Posterior vena cava (tissue), 2 donors: ENCODE data around the gene SLC9A1. TPM values are rescaled to one million over a fixed set of nuclear protein-coding genes. Genes with fewer than 3 reads are reported as not detected.
"Not testable (repeated sequence)": the region's sequence is repeated elsewhere in the genome, so short reads cannot be mapped to it uniquely, and the experiment has no call there.

Experiments
- DNase-seq: peaks from one replicate; pipeline ENCODE4 v3.0.0-alpha.2; 2020; ENCODE audit warnings: low spot score
- intact Hi-C, 2 donors: fragments of 100-400 bp; cut with DNase I; formaldehyde crosslinking; loops; one replicate each; pipeline versions ENCODE4 v1.14.1 to v1.14.2; 2022 to 2023
- long read RNA-seq, 2 donors: library from polyadenylated mRNA; unstranded; transcript quantifications; one replicate each; pipeline ENCODE4 v2.0.0, GENCODE V29; 2020 to 2021
- total RNA-seq, 2 donors: library from RNA; stranded (reverse); fragmentation: NEBNext Ultra II Directional; extraction: Animal tissue kit (Norgen Biotek cat#: 25700); gene quantifications; one replicate each; pipeline ENCODE4 v1.2.1, GENCODE V29; 2021
- donor health status: DM: yes; HTN: yes; CAD: no.
- donor health status: DM: yes; HTN: yes; CAD: no.

The SLC9A1 gene
- 10 to 100 TPM; 19.0 to 25.3 TPM for total RNA-seq
- long read RNA-seq, donor 1, full-length matches to known transcripts: 3 of 12 reads
- long read RNA-seq, donor 1, partial matches to known transcripts: 3 of 12 reads
- long read RNA-seq, donor 1, other reads (novel, unspliced or antisense): 6 of 12 reads
- long read RNA-seq, donor 2, partial matches to known transcripts: 3 of 5 reads
- long read RNA-seq, donor 2, other reads (novel, unspliced or antisense): 2 of 5 reads

- intact Hi-C loops: loop anchor here (5.0 kb wide), 2 partner anchors 38 to 53 kb away; no protein-coding TSS in a partner anchor
Observed at GRCh38 chr1:27154991-27155781, at the start of gene SLC9A1. Gene SLC9A1 (minus strand): TSS chr1:27155125. CDS start chr1:27154334, 791 bp downstream.

GRCh38 chr1:27203946-27204345 is 49.0 kb upstream of the SLC9A1 start:
- DNase-seq: no peak
- intact Hi-C loops: no loop called here

More at GRCh38 chr1:27154991-27155781, at the start of gene SLC9A1:
- peak; percentile 98 for DNase-seq

GRCh38 chr1:27201295-27201694 is 46.4 kb upstream of the SLC9A1 start:
- intact Hi-C loops: no loop called here
- DNase-seq: no peak

- intact Hi-C loops: no loop called here
- no peak for DNase-seq
Observed at GRCh38 chr1:27193194-27193593, 38.3 kb upstream of the SLC9A1 start.

- intact Hi-C loops: no loop called here
- no peak for DNase-seq
Observed at GRCh38 chr1:27192039-27192529, 37.2 kb upstream of the SLC9A1 start.

GRCh38 chr1:27184665-27185064 is 29.7 kb upstream of the SLC9A1 start:
- intact Hi-C loops, DNase-seq: not testable (repeated sequence)

- DNase-seq: no peak
- intact Hi-C loops: no loop called here
Observed at GRCh38 chr1:27179979-27180378, 25.1 kb upstream of the SLC9A1 start.

- DNase-seq: no peak
- intact Hi-C loops: no loop called here
Observed at GRCh38 chr1:27179379-27179778, 24.5 kb upstream of the SLC9A1 start.

- DNase-seq: no peak
- intact Hi-C loops: no loop called here
Observed at GRCh38 chr1:27176954-27177353, 22.0 kb upstream of the SLC9A1 start.

GRCh38 chr1:27176323-27176722 is 21.4 kb upstream of the SLC9A1 start:
- intact Hi-C loops: no loop called here
- DNase-seq: no peak

GRCh38 chr1:27172992-27173391 is 18.1 kb upstream of the SLC9A1 start:
- DNase-seq, intact Hi-C loops: not testable (repeated sequence)

- DNase-seq: no peak
- intact Hi-C loops: no loop called here
Observed at GRCh38 chr1:27166929-27167328, 12.0 kb upstream of the SLC9A1 start.

GRCh38 chr1:27166351-27166802 is 11.5 kb upstream of the SLC9A1 start:
- no peak for DNase-seq
- intact Hi-C loops: no loop called here

- intact Hi-C loops: no loop called here
- no peak for DNase-seq
Observed at GRCh38 chr1:27163093-27163492, 8.2 kb upstream of the SLC9A1 start.

- intact Hi-C loops: no loop called here
- no peak for DNase-seq
Observed at GRCh38 chr1:27162090-27162489, 7.2 kb upstream of the SLC9A1 start.

GRCh38 chr1:27161594-27161993 is 6.7 kb upstream of the SLC9A1 start:
- DNase-seq: no peak
- intact Hi-C loops: no loop called here

- intact Hi-C loops: no loop called here
- no peak for DNase-seq
Observed at GRCh38 chr1:27157194-27157593, 2.3 kb upstream of the SLC9A1 start.

- intact Hi-C loops: loop anchor here (5.0 kb wide), 2 partner anchors 37 to 52 kb away; no protein-coding TSS in a partner anchor
- DNase-seq: no peak
Observed at GRCh38 chr1:27154469-27154990, 395 bp downstream of the SLC9A1 start.

- intact Hi-C loops: loop anchor here (5.0 kb wide), 2 partner anchors 37 to 52 kb away; no protein-coding TSS in a partner anchor
Observed at GRCh38 chr1:27153927-27154358, 982 bp downstream of the SLC9A1 start.

GRCh38 chr1:27153549-27153886 is 1.4 kb downstream of the SLC9A1 start:
- no peak for DNase-seq
- intact Hi-C loops: loop anchor here (5.0 kb wide), 2 partner anchors 36 to 51 kb away; no protein-coding TSS in a partner anchor

More at GRCh38 chr1:27153927-27154358, 982 bp downstream of the SLC9A1 start:
- DNase-seq: peak; percentile 82
